ENCODE data around the gene FNDC10.
A peak's percentile ranks its signal among the peaks of the same experiment; 100 is the strongest.

The FNDC10 gene

GRCh38 chr1:1616045-1616790 is 16.3 kb upstream of the FNDC10 start:
- no peak for DNase-seq (ENCODE audit: low spot score)

DNA sequence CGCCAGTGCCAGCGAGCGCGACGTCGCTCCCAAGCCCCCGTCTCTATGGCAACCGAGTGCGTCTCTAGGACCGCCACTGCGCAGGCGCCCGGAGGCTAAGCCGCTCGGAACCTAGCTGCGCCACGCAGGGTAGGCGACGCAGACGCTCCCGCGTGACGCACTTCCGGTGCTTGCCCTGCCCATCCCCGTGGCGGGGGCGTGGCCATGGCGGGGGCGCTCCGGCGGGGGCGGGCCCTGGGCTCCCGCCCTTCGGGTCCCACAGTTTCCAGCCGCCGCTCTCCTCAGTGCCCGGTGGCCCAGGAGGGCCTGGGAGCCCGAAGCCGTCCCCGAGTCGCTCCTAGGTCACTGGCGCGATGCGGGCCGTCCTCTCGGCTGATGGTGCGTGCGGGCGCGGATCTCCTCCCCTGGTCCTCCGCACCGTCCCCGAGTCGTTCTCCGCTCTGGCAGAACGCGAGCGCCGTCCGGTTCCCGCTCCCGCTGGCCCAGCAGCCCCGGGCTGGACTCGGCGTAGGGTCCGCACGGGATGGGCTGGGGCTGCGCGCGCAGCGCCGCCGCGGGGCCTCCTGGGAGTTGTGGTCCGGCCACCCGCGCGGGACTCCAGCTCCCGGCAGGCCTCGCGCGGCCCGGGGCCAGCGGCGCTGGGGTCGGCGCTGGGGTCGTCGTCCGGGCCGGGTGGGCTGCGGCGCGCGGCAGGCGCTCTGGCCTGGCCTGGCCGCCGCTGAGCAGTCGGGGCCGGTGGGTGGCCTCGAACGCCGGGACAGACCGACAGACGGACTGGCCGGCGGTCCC is 15.5 kb upstream of the FNDC10 start, which contains the start of gene MIB2:
Gene MIB2 (plus strand): TSS at position 245 of the 789 bp plus-strand sequence. CDS start 7,953 bp downstream, outside the sequence.
- DNase-seq (ENCODE audit: low spot score): peak; percentile 100

DNA sequence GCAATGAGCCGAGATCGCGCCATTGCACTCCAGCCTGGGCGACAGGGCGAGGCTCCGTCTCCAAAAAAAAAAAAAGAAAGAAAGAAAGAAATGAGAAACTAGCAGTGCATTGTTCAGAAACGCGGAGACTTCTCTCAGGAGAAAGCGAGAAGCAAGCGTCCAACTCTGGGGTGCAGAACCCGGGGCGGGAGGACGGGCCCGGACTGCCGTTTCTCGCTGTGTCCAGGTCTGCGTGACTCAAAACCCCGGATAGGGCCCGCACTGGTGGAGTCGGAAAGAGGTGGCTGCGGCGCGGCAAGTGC is 15.0 kb upstream of the FNDC10 start:
- no peak for DNase-seq (ENCODE audit: low spot score)

GRCh38 chr1:1614204-1614953 is 14.4 kb upstream of the FNDC10 start:
- no peak for DNase-seq (ENCODE audit: low spot score)

DNA sequence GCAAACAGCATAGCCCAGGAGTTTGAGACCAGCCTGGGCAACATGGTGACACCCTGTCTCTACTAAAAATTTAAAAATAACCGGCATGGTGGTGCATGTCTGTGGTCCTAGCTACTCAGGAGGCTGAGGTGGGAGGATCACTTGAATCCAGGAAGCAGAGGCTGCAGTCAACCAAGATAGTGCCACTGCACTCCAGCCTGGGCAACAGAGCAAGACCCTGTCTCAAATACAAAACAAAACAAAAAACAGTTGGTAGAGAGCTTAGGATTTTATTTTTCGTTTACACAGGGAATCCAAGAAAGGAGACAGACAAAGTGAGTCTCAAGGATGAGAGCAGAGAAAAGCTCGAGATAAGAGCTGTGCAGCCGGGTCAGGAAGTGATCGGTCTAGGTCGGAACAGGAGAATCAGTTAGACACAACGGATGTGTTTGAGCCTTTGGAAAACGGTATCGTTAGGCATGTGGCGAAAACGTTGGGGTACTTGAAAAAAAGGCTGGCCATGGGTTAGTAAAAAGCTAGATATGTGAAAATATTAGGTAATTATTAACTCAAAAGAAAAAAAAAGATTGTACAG is 13.7 kb upstream of the FNDC10 start:
- DNase-seq (ENCODE audit: low spot score): no peak

DNA sequence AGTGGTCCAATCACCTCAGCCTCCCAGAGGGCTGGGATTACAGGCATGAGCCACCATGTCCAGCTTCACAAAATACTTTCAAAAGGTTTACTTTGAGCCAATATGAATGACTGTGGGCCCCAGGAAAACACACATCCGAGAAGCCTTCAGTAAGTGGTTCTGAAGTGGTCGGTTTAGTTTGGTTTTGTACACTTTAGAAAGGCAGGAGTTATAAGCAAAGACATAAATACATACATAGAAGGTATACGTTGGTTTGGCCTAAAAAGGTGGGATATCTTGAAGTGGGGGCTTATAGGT is 12.1 kb upstream of the FNDC10 start:
- DNase-seq (ENCODE audit: low spot score): no peak

DNA sequence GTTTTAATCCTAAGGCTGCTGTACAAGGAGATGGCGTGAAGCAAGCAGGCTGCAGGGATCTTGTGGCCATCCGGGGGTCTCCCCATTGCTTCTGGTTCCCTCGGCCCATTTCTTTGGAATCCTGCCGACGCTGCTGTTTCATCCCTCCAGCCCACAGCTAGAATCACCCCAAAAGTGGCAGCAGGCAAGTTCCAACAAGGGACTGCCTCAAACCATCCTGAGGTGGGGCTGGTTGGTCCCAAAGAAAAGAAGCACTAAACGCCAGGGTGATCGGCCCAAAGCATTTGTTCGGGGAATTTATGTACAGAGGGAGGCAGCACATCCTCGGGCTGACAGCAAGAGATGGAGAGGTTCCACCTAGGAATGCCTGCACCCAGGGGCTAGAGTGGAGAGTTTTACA is 10.9 kb upstream of the FNDC10 start:
- no peak for DNase-seq (ENCODE audit: low spot score)

DNA sequence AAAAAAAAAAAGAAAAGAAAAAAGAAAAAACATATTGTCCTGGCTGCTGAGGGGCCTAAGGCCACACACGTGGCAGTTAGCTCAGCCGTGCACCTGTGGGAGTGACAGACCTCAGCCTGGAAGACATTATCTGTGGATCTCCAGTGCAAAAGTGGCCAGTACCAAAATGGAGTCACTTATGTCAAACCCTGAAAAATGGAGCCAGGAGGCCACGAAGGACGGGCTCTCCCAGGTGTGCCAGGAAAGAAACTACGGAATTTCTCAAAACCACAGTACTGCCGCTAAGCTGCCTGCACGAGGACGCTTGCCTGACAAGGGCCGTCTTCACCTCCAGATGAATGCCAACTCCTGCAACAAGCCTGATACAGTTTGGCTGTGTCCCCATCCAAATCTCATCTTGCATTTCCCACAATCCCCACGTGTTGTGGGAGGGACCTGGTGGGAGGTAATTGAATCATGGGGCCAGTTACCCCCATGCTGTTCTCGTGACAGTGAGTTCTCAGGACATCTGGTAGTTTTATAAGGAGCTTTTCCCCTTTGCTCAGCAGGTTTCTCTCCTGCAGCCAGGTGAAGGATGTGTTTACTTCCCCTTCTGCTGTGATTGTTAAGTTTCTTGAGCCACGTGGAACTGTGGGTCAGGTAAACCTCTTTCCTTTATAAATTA is 10.0 kb upstream of the FNDC10 start:
- DNase-seq (ENCODE audit: low spot score): no peak

DNA sequence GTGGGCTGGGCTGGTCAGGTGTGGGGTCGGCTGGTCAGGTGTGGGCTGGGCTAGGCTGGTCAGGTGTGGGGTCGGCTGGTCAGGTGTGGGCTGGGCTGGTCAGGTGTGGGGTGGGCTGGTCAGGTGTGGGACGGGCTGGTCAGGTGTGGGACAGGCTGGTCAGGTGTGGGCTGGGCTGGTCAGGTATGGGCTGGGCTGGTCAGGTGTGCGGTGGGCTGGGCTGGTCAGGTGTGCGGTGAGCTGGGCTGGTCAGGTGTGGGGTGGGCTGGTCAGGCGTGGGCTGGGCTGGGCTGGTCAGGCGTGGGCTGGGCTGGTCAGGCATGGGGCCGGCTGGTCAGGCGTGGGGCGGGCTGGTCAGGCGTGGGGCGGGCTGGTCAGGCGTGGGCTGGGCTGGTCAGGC is 6.3 kb upstream of the FNDC10 start:
- no peak for DNase-seq (ENCODE audit: low spot score)

DNA sequence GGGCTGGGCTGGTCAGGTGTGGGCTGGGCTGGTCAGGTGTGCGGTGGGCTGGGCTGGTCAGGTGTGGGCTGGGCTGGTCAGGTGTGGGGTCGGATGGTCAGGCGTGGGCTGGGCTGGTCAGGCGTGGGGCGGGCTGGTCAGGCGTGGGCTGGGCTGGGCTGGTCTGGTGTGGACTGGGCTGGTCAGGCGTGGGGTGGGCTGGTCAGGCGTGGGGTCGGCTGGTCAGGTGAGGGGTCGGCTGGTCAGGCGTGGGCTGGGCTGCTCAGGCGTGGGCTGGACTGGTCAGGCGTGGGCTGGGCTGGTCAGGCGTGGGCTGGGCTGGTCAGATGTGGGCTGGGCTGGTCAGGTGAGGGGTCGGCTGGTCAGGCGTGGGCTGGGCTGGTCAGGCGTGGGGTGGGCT is 5.8 kb upstream of the FNDC10 start:
- no peak for DNase-seq (ENCODE audit: low spot score)

DNA sequence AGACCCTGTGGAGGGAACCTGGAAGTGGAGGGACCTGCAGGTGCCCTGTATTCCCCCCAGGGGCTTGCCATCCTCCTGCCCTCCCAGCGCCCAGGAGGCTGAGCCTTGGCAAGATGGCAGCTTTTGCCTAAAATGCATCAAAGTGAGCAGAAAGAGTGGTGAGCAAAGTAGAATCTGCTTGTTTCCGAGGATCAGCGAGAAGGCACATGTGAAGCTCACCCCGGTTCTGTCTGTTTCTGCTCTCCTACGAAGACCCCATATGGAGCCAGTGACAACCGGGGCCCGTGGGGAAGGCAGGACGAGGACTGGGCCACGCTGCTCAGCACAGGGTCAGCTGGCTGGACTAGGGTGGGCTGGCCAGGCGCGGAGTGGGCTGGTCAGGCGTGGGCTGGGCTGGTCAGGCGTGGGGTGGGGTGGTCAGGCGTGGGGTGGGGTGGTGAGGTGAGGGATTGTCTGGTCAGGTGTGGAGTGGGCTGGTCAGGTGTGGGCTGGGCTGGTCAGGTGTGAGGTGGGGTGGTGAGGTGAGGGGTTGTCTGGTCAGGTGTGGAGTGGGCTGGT is 5.2 kb upstream of the FNDC10 start:
- DNase-seq (ENCODE audit: low spot score): peak; percentile 55

DNA sequence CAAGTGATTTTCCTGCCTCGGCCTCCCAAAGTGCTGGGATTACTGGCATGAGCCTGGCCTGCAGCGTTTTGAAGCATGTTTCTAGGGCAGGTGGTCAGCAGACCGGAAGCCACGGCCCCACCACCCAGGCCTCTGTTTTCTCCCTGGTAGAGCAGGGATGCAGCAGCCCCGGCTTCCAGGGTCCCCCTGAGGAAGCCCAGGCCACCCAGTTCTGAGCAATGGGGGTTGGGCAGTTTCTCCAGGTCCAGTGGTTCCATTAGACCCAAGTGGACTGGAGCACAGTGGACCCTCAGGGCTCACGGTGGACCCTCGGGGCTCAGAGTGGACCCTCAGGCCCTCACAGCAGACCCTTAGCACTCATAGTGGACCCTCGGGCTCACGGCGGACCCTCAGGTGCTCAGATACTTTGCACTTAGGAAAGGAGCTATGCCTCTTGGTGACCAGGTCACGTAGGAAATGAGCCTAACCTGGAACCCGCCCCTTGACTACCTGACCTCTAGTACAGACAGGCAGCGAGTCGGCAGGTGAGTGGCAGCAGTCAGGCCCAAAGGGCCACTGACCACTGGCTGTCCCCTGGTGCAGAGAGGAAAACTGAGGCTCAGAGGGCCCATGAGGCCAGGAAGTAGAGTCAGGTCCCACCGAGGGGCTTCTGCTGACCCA is 4.6 kb upstream of the FNDC10 start:
- no peak for DNase-seq (ENCODE audit: low spot score)

DNA sequence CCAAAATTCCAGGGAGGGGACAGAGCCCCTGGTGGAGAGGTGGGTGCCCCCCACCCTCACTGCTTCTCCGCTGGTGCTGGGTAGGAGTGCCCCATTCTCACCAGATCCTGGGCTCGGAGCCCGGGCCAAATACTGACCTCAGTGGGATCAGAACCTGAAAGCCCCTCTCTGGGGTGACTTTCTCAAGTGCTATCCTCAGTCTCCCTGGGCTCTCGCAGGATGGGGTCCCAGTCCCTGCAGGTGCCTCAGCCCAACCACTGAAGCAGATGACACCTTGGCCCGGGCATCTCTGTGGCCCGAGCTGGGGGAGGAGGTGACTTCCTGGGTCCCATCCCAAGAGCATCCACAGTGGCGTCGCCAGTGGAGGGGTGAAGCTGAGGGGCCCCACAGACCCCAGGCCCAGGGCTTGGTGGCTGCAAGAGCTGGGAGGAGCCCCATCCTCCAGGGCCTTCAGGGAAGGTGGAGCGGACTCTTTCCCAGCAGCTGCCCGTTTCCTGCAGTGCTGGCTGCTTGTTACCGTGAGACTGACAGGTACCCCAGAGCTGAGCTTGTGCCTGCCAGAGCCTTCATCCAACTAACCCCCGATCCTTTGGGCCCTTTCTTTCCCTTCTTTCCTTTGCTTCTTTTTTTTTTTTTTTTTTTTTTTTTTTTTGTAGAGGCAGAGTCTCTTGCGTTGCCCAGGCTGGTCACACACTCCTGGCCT is 3.9 kb upstream of the FNDC10 start:
- peak; percentile 16 for DNase-seq (ENCODE audit: low spot score)

GRCh38 chr1:1602968-1603506 is 3.1 kb upstream of the FNDC10 start:
- DNase-seq (ENCODE audit: low spot score): peak; percentile 19

DNA sequence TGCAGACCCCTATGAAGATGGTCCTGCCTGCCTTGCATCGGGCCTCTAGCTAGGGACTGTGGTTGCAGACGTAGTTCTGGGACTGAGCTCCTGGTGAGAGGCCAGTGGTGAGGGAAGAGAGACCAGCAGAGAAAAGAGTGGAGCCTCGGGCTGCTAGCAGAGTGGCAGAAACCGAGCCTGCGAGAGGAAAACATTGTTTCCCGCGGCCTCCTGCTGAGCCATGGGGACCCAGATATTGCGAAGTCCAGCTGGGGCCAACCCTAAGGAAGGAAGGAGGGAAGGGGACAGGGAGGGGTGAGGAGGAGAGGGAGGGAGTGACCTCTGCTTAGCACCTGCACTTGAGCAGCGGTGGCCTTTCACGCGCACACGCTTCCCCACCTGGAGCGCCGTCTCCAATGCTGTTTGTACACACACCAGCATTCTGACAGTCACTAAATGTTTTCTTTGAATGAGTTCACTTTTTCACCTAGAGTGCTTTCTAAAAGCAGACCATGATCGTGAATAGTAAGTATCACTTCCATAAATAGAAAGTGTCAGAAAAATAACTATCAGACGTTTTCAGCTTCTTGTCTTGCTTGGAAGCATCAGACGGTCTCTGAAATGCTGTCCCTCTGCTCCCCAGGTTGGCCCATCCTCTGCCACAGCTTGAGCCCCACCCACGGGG is 2.5 kb upstream of the FNDC10 start:
- DNase-seq (ENCODE audit: low spot score): peak; percentile 58

- no peak for DNase-seq (ENCODE audit: low spot score)
These were observed 1.8 kb upstream of the FNDC10 start for GRCh38 chr1:1601564-1602303.

DNA sequence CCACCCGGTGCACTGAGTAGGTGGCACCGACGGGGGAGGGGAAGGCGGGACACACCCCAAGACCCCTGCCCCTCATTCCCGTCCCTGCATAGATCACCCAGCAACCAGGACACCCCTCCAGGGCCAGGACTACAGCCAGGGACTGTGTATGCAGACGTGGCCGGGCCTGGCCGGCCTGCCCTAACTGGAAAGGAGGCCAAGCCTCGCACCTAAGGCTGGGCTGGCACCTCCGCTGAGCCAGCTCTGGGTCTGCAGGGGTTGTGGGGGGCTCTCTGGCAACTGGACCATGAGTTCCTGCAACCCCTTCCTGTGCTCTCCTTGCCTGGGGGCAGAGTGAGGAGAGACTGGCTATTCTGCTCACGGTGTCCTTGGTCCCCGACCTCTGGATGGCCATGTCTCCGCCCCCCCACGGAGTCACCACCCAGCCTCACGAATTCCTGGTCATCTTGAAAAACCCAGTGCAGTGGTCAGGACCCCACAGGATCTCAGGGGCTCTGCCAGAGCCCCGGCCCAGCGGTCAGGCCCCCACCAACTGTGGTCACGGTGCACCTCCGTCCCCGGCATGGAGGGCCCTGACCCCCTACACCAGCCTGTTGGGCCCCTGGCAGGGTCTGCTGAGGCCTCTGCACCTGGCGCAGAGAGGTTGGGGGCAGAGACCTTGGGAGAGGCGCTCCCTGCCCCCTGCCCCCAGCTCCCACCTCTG is 1.1 kb upstream of the FNDC10 start:
- DNase-seq (ENCODE audit: low spot score): peak; percentile 7

All from NAMALWA (cell line).